ENCODE measurements around the gene GUCY2D. TPM values are rescaled to one million over a fixed set of nuclear protein-coding genes. Genes with fewer than 3 reads are reported as not detected.

GUCY2D gene
- total RNA-seq, 1 donor, result not detected

GRCh38 chr17:7992516-7992915, 9.9 kb upstream of the GUCY2D start:
- no peak for DNase-seq (ENCODE audit: low read depth)
- no peak overlapping the region for H3K4me3 ChIP-seq (ENCODE audit: low read depth, low read length)
- no peak for TF ChIP-seq CTCF (IDR thresholded peaks at IDR 0.05; ENCODE audit: insufficient read depth, low read depth, low read length)

GRCh38 chr17:7992924-7993323, 9.5 kb upstream of the GUCY2D start:
- TF ChIP-seq CTCF (IDR thresholded peaks at IDR 0.05; ENCODE audit: insufficient read depth, low read depth, low read length), result no peak
- no peak overlapping the region for H3K4me3 ChIP-seq (ENCODE audit: low read depth, low read length)
- DNase-seq (ENCODE audit: low read depth), result no peak

- no peak for TF ChIP-seq CTCF (IDR thresholded peaks at IDR 0.05; ENCODE audit: insufficient read depth, low read depth, low read length)
- DNase-seq (ENCODE audit: low read depth), result no peak
- H3K4me3 ChIP-seq (ENCODE audit: low read depth, low read length), result no peak overlapping the region
Observed at GRCh38 chr17:7993972-7994589, 8.3 kb upstream of the GUCY2D start.

GRCh38 chr17:7995724-7996123, 6.7 kb upstream of the GUCY2D start:
- H3K4me3 ChIP-seq (ENCODE audit: low read depth, low read length), result no peak overlapping the region
- no peak for TF ChIP-seq CTCF (IDR thresholded peaks at IDR 0.05; ENCODE audit: insufficient read depth, low read depth, low read length)
- no peak for DNase-seq (ENCODE audit: low read depth)

- peak; percentile 55 for TF ChIP-seq CTCF (IDR thresholded peaks at IDR 0.05; ENCODE audit: insufficient read depth, low read depth, low read length)
- H3K4me3 ChIP-seq (ENCODE audit: low read depth, low read length), result no peak overlapping the region
- peak; percentile 53 for DNase-seq (ENCODE audit: low read depth)
Observed at GRCh38 chr17:7997186-7997585, 5.2 kb upstream of the GUCY2D start.

- DNase-seq (ENCODE audit: low read depth), result no peak
- no peak overlapping the region for H3K4me3 ChIP-seq (ENCODE audit: low read depth, low read length)
- no peak for TF ChIP-seq CTCF (IDR thresholded peaks at IDR 0.05; ENCODE audit: insufficient read depth, low read depth, low read length)
Observed at GRCh38 chr17:8002721-8003593, 542 bp downstream of the GUCY2D start.
